Activated T-cell treated with anti-CD3 and anti-CD28 coated beads for 1 hour (primary cell): ENCODE measurements around the gene AZU1.
A peak's percentile ranks its signal among the peaks of the same experiment; 100 is the strongest.

Experiments used
- DNase-seq: peaks from one replicate; pipeline ENCODE4 v3.0.0-alpha.2; 2020; ENCODE audit warnings: low read depth

The AZU1 gene

GRCh38 chr19:797528-798414 is 29.9 kb upstream of the AZU1 start:
- DNase-seq: peak; percentile 82

- no peak for DNase-seq
These were observed 29.1 kb upstream of the AZU1 start for GRCh38 chr19:798415-799075.

- DNase-seq: no peak
These were observed 28.4 kb upstream of the AZU1 start for GRCh38 chr19:799076-799881.

GRCh38 chr19:800360-801029 is 27.1 kb upstream of the AZU1 start:
- DNase-seq: no peak

GRCh38 chr19:801030-801860 is 26.4 kb upstream of the AZU1 start:
- no peak for DNase-seq

GRCh38 chr19:801861-802497 is 25.7 kb upstream of the AZU1 start:
- DNase-seq: no peak

- no peak for DNase-seq
These were observed 25.0 kb upstream of the AZU1 start for GRCh38 chr19:802498-803098.

- no peak for DNase-seq
These were observed 24.5 kb upstream of the AZU1 start for GRCh38 chr19:803099-803561.

GRCh38 chr19:803686-804418 is 23.8 kb upstream of the AZU1 start:
- DNase-seq: no peak

- DNase-seq: no peak
These were observed 23.0 kb upstream of the AZU1 start for GRCh38 chr19:804419-805165.

- DNase-seq: no peak
These were observed 22.5 kb upstream of the AZU1 start for GRCh38 chr19:805166-805551.

- no peak for DNase-seq
These were observed 21.8 kb upstream of the AZU1 start for GRCh38 chr19:805600-806550.

GRCh38 chr19:806815-807421 is 20.7 kb upstream of the AZU1 start:
- DNase-seq: no peak

- DNase-seq: no peak
These were observed 19.8 kb upstream of the AZU1 start for GRCh38 chr19:807627-808422.

- DNase-seq: no peak
These were observed 19.2 kb upstream of the AZU1 start for GRCh38 chr19:808423-808775.

- DNase-seq: no peak
These were observed 17.4 kb upstream of the AZU1 start for GRCh38 chr19:810077-810855.
